DOHH2 (cell line): ENCODE data around the gene ZFP1.

Experiments used
- H3F3A ChIP-seq: fragments of 200-600 bp; sonication (generic), shearing (Covaris generic); 2 replicates; pipeline ENCODE4 v1.6.0; 2016; ENCODE audit warnings: antibody characterized with exemption, mild to moderate bottlenecking; ENCODE audit not compliant: control insufficient read depth, insufficient read depth
- H3K27ac ChIP-seq: fragments of 200-600 bp; sonication (generic); 2 replicates; pipeline ENCODE4 v1.5.1; 2014; ENCODE audit warnings: low read depth, mild to moderate bottlenecking, low read length, moderate library complexity
- H3K27me3 ChIP-seq: fragments of 200-600 bp; sonication (generic); 2 replicates; pipeline ENCODE4 v1.6.1; 2014; ENCODE audit warnings: mild to moderate bottlenecking, low read length, mixed read lengths; ENCODE audit not compliant: control insufficient read depth
- H3K36me3 ChIP-seq: fragments of 200-600 bp; sonication (generic); 2 replicates; pipeline ENCODE4 v1.6.1; 2014; ENCODE audit warnings: mild to moderate bottlenecking, low read length, moderate library complexity, mixed read lengths; ENCODE audit not compliant: control insufficient read depth
- H3K4me1 ChIP-seq: fragments of 200-600 bp; sonication (generic); 2 replicates; pipeline ENCODE4 v1.6.1; 2014; ENCODE audit warnings: mild to moderate bottlenecking, low read length, mixed read lengths; ENCODE audit not compliant: control insufficient read depth
- H3K4me2 ChIP-seq: fragments of 200-600 bp; sonication (generic); 2 replicates; pipeline ENCODE4 v1.6.0; 2014; ENCODE audit warnings: mild to moderate bottlenecking, low read length, moderate library complexity
- H3K4me3 ChIP-seq: fragments of 200-600 bp; sonication (generic); 2 replicates; pipeline ENCODE4 v1.5.1; 2014; ENCODE audit warnings: mild to moderate bottlenecking, low read length, mixed read lengths
- H3K79me2 ChIP-seq: fragments of 200-600 bp; sonication (generic); 2 replicates; pipeline ENCODE4 v1.6.1; 2014; ENCODE audit warnings: mild to moderate bottlenecking, low read length, mixed read lengths; ENCODE audit not compliant: control insufficient read depth
- H3K9me2 ChIP-seq: fragments of 200-600 bp; sonication (generic); replicated peaks from 2 replicates; pipeline ENCODE4 v1.6.1; 2014; ENCODE audit warnings: mild to moderate bottlenecking, low read length, mixed read lengths; ENCODE audit not compliant: control insufficient read depth
- H3K9me3 ChIP-seq: fragments of 200-600 bp; sonication (generic); 2 replicates; pipeline ENCODE4 v1.6.1; 2014; ENCODE audit warnings: antibody characterized with exemption, low read length, mixed read lengths; ENCODE audit not compliant: control insufficient read depth, insufficient read depth
- H4K20me1 ChIP-seq: fragments of 200-600 bp; sonication (generic); 2 replicates; pipeline ENCODE4 v1.6.0; 2014; ENCODE audit warnings: low read depth, mild to moderate bottlenecking, antibody characterized with exemption, low read length, moderate library complexity; ENCODE audit not compliant: control insufficient read depth, insufficient read depth
- EZH2phosphoT487 ChIP-seq: fragments of 200-600 bp; sonication (generic); IDR thresholded peaks from 2 replicates; pipeline ENCODE4 v1.6.1; 2017; ENCODE audit warnings: borderline replicate concordance, mild to moderate bottlenecking, antibody characterized with exemption, low read length, moderate library complexity, mixed read lengths
- TF ChIP-seq, protein P1 (sequence below): fragments of 200-600 bp; sonication (generic); IDR thresholded peaks from one replicate; pipeline ENCODE4 v1.5.1; 2014; ENCODE audit warnings: antibody characterized with exemption, mild to moderate bottlenecking, low read depth, low read length; ENCODE audit not compliant: poor library complexity, severe bottlenecking

ZFP1 gene

DNA sequence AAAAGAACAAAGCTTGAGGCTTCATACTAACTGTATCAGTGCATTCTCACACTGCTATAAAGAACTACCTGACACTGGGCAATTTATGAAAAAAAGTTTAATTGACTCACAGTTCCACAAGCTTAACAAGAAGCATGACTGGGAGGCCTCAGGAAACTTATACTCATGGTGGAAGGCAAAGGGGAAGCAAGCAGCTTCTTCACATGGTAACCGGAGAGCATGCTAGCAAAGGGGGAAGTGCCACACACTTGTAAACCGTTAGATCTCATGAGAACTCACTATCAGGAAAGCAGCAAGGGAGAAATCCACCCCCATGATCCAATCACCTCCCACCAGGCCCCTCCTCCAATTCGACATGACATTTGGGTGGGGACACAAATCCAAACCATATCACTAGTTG, 33.3 kb downstream of the ZFP1 start:
- no peaks in the 10 kb centered on the region; the same call in 1 of the 2 replicates for H3K27me3 ChIP-seq
- H3K4me1 ChIP-seq: no peaks in the 10 kb centered on the region
- no peaks in the 10 kb centered on the region for H3K9me2 ChIP-seq
- H3K27ac ChIP-seq: no peak overlapping the region
- TF ChIP-seq, protein P1, sequence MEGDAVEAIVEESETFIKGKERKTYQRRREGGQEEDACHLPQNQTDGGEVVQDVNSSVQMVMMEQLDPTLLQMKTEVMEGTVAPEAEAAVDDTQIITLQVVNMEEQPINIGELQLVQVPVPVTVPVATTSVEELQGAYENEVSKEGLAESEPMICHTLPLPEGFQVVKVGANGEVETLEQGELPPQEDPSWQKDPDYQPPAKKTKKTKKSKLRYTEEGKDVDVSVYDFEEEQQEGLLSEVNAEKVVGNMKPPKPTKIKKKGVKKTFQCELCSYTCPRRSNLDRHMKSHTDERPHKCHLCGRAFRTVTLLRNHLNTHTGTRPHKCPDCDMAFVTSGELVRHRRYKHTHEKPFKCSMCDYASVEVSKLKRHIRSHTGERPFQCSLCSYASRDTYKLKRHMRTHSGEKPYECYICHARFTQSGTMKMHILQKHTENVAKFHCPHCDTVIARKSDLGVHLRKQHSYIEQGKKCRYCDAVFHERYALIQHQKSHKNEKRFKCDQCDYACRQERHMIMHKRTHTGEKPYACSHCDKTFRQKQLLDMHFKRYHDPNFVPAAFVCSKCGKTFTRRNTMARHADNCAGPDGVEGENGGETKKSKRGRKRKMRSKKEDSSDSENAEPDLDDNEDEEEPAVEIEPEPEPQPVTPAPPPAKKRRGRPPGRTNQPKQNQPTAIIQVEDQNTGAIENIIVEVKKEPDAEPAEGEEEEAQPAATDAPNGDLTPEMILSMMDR: no peak
- TF ChIP-seq EZH2phosphoT487: no peak
- H3K79me2 ChIP-seq: no peaks in the 10 kb centered on the region
- H4K20me1 ChIP-seq: no peaks in the 10 kb centered on the region
- H3F3A ChIP-seq: no peaks in the 10 kb centered on the region
- H3K4me2 ChIP-seq: no peak overlapping the region
- H3K36me3 ChIP-seq: no peaks in the 10 kb centered on the region
- no peak overlapping the region for H3K4me3 ChIP-seq
- peaks cover 3% of the 10 kb centered on the region; the same call in 1 of the 2 replicates for H3K9me3 ChIP-seq

DNA sequence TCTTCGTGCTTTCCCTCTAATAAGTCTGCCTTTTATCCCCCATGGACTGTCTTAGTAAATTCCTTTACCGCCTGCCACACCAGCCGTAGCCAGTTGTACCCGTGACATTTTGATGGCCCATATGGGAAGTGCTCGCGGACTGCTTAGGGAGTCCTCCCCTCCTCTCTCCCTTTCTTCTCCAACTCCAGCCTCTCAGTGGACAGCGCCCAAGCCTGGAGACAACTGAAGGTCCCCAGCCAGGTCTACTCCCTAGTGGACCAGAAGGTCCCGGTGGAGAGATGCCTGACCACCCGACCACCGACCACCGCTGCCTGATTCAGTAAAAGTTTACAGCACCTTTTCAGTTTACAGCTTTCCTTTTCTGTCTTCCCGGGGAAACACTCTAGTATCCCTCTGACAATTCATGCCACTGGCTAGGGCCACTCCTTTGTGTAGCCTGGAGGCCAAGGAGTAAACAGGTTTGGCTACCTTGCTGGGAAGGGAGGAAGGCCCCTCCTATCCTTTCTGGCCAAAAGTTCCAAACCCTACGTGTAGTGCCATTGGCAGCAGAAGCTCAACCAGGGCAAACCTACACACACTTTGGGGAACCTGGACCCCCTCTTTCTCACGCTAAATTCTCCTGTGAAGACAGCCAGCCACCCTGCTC, 40.6 kb downstream of the ZFP1 start:
- Histone ChIP-seq H3K27me3 (peaks cover 3% of the 10 kb centered on the region), H3F3A (no peaks in the 10 kb centered on the region), H3K27ac (no peak overlapping the region), H4K20me1 (no peaks in the 10 kb centered on the region), H3K9me3 (no peaks in the 10 kb centered on the region), H3K4me3 (no peak overlapping the region), H3K9me2 (no peaks in the 10 kb centered on the region), H3K4me1 (no peaks in the 10 kb centered on the region), H3K4me2 (no peak overlapping the region), H3K79me2 (no peaks in the 10 kb centered on the region), H3K36me3 (no peaks in the 10 kb centered on the region)
- TF ChIP-seq EZH2phosphoT487: no peak
- TF ChIP-seq, protein P1: no peak

DNA sequence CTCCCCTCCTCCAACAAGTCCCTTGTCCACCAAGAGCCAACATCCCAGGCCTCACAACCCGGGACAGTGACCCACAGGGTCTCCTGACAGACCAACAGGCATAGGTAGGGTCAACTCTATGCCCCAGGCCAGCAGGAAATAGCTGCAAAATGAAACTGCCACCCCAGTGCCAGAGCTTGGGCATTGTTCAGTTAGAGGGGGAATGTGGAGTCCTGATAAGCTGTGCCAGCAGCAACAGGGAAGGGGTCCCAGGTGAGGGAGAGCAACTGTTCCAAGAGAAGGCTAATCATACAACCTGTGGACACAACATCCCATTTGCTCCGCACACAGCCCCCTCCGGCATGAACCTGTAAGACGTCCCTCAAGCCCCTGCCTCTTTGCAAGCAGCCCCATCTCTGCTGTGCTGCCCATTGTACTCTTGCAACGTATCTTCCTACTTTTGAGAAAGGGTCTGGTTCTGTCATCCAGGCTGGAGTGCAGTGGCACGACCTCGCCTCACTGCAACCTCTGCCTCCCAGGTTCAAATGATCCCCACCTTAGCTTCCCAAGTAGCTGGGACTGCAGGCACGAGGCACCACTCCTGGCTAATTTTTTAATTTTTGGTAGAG, 41.4 kb downstream of the ZFP1 start:
- Histone ChIP-seq H3K36me3 (no peaks in the 10 kb centered on the region), H3K79me2 (no peaks in the 10 kb centered on the region), H3K9me3 (no peaks in the 10 kb centered on the region), H3F3A (no peaks in the 10 kb centered on the region), H3K4me3 (no peak overlapping the region), H3K27ac (no peak overlapping the region), H3K4me2 (no peak overlapping the region), H3K27me3 (peaks cover 3% of the 10 kb centered on the region), H4K20me1 (no peaks in the 10 kb centered on the region), H3K4me1 (no peaks in the 10 kb centered on the region), H3K9me2 (no peaks in the 10 kb centered on the region)
- TF ChIP-seq, protein P1: no peak
- TF ChIP-seq EZH2phosphoT487: no peak
